ENCODE data around the gene RFESD. TPM values are rescaled to one million over a fixed set of nuclear protein-coding genes. Genes with fewer than 3 reads are reported as not detected.

RFESD gene
- total RNA-seq, 4 donors from 2014 or later: 0.11 to 3.6 (median 1.0) TPM

- Histone ChIP-seq H3K4me1 (peaks cover 0 to 25% (median 10%) of the 10 kb centered on the region in 3 donors), H3K4me3 (no peak overlapping the region), H3K27me3 (no peaks in the 10 kb centered on the region), H3K36me3 (peaks cover 0 to 8% (median 0%) of the 10 kb centered on the region in 3 donors), H3K9me3 (no peaks in the 10 kb centered on the region), H3K27ac (no peak overlapping the region)
- DNase-seq: no peak
- TF ChIP-seq POLR2A (IDR thresholded peaks at IDR 0.05): no peak
- TF ChIP-seq, protein P1, sequence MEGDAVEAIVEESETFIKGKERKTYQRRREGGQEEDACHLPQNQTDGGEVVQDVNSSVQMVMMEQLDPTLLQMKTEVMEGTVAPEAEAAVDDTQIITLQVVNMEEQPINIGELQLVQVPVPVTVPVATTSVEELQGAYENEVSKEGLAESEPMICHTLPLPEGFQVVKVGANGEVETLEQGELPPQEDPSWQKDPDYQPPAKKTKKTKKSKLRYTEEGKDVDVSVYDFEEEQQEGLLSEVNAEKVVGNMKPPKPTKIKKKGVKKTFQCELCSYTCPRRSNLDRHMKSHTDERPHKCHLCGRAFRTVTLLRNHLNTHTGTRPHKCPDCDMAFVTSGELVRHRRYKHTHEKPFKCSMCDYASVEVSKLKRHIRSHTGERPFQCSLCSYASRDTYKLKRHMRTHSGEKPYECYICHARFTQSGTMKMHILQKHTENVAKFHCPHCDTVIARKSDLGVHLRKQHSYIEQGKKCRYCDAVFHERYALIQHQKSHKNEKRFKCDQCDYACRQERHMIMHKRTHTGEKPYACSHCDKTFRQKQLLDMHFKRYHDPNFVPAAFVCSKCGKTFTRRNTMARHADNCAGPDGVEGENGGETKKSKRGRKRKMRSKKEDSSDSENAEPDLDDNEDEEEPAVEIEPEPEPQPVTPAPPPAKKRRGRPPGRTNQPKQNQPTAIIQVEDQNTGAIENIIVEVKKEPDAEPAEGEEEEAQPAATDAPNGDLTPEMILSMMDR (IDR thresholded peaks at IDR 0.05): no peak
- intact Hi-C loops (cut with DNase I): loop anchor here (5.0 kb wide), 1 partner anchor 198 kb away; no protein-coding TSS in a partner anchor
These were observed 2.7 kb downstream of the RFESD start for GRCh38 chr5:95649274-95649673.

DNA sequence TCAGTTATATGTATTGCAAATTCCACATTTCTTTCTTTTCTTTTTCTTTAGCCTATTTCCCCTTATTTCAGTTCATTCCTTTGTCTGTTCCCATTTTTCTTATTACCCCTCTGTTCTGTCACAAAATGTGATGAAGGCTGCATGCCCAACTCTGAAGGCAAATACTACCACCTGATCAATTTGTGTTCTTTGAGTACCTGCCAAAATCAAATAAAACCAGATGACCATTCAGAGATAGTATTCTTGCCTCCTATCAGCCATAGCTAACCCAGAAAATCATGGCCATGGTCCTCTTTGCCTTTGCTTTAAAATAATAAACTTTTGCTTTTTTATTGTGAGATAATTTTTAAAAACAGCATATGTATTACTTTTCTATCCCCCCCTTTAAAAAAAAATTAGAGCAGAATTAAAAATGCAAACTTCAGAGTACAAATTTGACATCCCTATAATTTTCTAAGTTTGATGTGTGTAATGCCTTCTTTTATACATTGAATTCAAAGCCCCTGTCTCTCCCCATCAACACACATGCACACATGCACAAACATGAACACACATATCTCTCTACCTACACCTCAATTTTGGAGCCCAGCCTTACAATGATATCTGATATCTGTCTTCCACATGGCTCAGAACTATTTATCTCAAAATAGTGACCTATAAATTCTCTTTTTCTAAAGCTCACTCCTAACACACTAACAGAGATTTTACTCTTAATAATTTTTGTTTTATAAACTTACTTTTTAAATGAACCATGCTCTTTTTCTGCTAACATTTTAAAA lies 3.5 kb downstream of the RFESD start:
- DNase-seq: no peak
- intact Hi-C loops (cut with DNase I): loop anchor here (5.0 kb wide), 1 partner anchor 197 kb away; no protein-coding TSS in a partner anchor

DNA sequence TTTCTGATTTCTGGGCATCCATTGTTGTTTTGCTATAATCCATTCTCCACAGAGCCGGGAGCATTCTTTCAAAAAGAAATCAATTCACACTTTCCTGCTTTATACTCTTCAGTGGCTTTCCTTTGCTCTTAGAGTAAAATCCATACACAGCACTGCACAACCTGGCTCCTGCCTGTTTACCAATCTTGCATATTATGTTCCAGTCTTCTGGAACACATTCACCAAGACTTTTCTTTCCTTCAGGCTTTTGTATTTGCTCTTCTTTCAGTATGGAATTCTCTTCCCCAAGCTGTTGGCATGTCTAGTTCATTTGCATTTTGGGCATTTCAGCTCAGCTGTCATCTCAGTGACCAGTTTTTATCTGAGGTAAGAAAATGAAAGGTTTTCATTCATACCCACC lies 6.3 kb downstream of the RFESD start:
- DNase-seq: no peak
- TF ChIP-seq, protein P1 (IDR thresholded peaks at IDR 0.05): no peak
- TF ChIP-seq POLR2A (IDR thresholded peaks at IDR 0.05): no peak
- Histone ChIP-seq H3K4me1 (peaks cover 0 to 4% (median 3%) of the 10 kb centered on the region in 3 donors), H3K36me3 (peaks cover 0 to 8% (median 0%) of the 10 kb centered on the region in 3 donors), H3K27ac (no peak overlapping the region), H3K27me3 (no peaks in the 10 kb centered on the region), H3K4me3 (no peak overlapping the region), H3K9me3 (no peaks in the 10 kb centered on the region)
- WGBS, 2 donors: 86 to 93% methylated on average over 1 of the region's 1 CpG
- intact Hi-C loops (cut with DNase I): no loop called here

More for the DNA sequence above, 3.5 kb downstream of the RFESD start:
- Histone ChIP-seq H3K9me3 (no peaks in the 10 kb centered on the region), H3K27me3 (no peaks in the 10 kb centered on the region), H3K4me1 (peaks cover 0 to 19% (median 10%) of the 10 kb centered on the region in 3 donors), H3K27ac (no peak overlapping the region), H3K4me3 (no peak overlapping the region), H3K36me3 (peaks cover 0 to 8% (median 0%) of the 10 kb centered on the region in 3 donors)
- TF ChIP-seq, protein P1 (IDR thresholded peaks at IDR 0.05): no peak
- TF ChIP-seq POLR2A (IDR thresholded peaks at IDR 0.05): no peak

DNA sequence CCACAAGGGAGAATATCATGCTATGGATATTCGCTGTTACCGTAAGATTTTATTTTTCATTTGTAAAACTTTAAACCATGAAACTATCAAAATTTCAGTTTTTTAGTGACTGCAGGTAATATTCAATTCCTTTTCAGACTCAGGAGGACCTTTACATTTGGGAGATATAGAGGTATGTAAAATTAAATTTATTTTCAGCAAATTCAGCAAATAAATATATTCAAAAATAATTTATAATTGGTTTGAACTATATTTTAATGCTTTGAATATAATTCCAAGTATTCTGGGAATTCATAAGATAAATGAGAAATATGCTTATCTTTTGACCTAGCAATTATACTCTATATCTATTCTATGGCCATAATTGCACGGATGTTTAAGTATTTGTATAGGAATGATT lies 7.6 kb downstream of the RFESD start:
- Histone ChIP-seq H3K27ac (no peak overlapping the region), H3K9me3 (no peaks in the 10 kb centered on the region), H3K27me3 (no peaks in the 10 kb centered on the region), H3K4me1 (no peaks in the 10 kb centered on the region), H3K36me3 (peaks cover 0 to 8% (median 0%) of the 10 kb centered on the region in 3 donors), H3K4me3 (no peak overlapping the region)
- 94 to 97% methylated on average over 3 of the region's 3 CpGs for WGBS, 2 donors
- intact Hi-C loops (cut with DNase I): no loop called here
- TF ChIP-seq, protein P1 (IDR thresholded peaks at IDR 0.05): no peak
- TF ChIP-seq POLR2A (IDR thresholded peaks at IDR 0.05): no peak
- DNase-seq: no peak

DNA sequence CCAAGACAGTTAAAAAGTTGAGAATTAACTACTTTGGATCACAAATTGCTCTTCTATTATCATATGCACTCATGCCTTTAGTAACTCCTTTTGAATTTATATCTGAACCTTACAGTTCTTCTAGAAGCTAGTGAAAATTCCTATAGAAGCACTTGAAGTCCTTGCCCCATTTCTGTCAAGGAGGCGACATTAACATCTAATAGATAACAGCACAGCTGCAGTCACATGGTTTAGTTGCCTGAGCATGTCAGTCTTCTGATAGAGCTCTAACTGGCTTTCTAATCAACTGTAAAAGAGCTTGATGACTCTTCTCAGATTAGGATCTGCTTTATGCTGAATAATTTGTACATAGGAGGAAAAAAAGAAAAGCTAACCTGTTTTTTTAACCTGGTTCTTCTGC lies 9.0 kb downstream of the RFESD start:
- H3K4me3 ChIP-seq: no peak overlapping the region
- H3K9me3 ChIP-seq: no peaks in the 10 kb centered on the region
- no peak overlapping the region for H3K27ac ChIP-seq
- TF ChIP-seq POLR2A (IDR thresholded peaks at IDR 0.05): no peak
- TF ChIP-seq, protein P1 (IDR thresholded peaks at IDR 0.05): no peak
- no peaks in the 10 kb centered on the region for H3K4me1 ChIP-seq
- WGBS, 2 donors: 58 to 92% methylated on average over 1 of the region's 1 CpG
- no peaks in the 10 kb centered on the region for H3K27me3 ChIP-seq
- H3K36me3 ChIP-seq: peaks cover 0 to 8% (median 0%) of the 10 kb centered on the region in 3 donors
- intact Hi-C loops (cut with DNase I): no loop called here
- no peak for DNase-seq
